GM12891 (cell line): ENCODE measurements around the gene ZFAND3.

Experiments used
- POLR2A ChIP-seq: IDR thresholded peaks from 2 replicates; pipeline ENCODE4 v1.6.1; 2011; ENCODE audit warnings: low read depth, low read length, control low read depth
- POLR2AphosphoS5 ChIP-seq: IDR thresholded peaks from 2 replicates; pipeline ENCODE4 v1.6.1; 2011; ENCODE audit warnings: low read depth, low read length, control low read depth

DNA sequence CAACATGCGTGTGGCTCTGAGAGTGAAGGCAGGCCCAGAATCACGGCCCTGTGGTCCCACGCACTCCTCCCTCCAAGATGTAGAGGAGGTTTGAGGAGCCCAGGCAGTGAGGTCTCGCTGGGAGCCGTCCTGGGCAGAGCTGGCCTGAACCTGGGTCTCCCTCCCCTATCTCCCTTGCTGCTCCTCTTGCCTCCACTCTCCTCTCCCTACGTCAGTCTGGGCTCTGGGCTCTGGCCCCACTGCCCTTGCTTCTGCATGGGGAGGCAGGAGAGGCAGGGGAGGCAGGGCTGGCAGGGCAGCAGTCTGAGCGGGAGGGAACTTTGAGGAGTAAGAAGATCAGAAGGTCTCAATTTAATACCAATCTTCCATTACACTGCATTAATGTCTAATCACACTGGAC lies 375.1 kb downstream of the ZFAND3 start:
- TF ChIP-seq POLR2AphosphoS5, result no peak
- no peak for TF ChIP-seq POLR2A
